ENCODE data around the gene EZR. TPM values are rescaled to one million over a fixed set of nuclear protein-coding genes. Genes with fewer than 3 reads are reported as not detected.

EZR gene
- total and polyA plus RNA-seq, 2 of the 13 experiments (the other 11 are each of a cell fraction or from before 2014, with no cell fraction given) = 34.7 to 60.3 TPM

GRCh38 chr6:158718461-158719046 lies 100.6 kb downstream of the EZR start (continued):
- TF ChIP-seq ZHX1 (CRISPR knock-in tag; IDR thresholded peaks at IDR 0.05; ENCODE audit: low read depth) (0 out of 2 replicates have a peak, but pooled peaks have one; percentile 26), HINFP (CRISPR knock-in tag; IDR thresholded peaks at IDR 0.05; ENCODE audit: low read depth) (0 out of 2 replicates have a peak, but pooled peaks have one; percentile 19), PHF5A (CRISPR knock-in tag; IDR thresholded peaks at IDR 0.05; ENCODE audit: low read depth, unreplicated experiment) (no peak), NR2F2 (IDR thresholded peaks at IDR 0.05; ENCODE audit: borderline replicate concordance, low read depth) (no peak), CC2D1A (CRISPR knock-in tag; IDR thresholded peaks at IDR 0.05) (no peak), TRIM22 (IDR thresholded peaks at IDR 0.05) (no peak), TOE1 (CRISPR knock-in tag; IDR thresholded peaks at IDR 0.05) (no peak), MATR3 (CRISPR knock-in tag; IDR thresholded peaks at IDR 0.05) (no peak), RAD21 (CRISPR knock-in tag; IDR thresholded peaks at IDR 0.05) (peak; percentile 66; the same call in 1 of the 2 replicates), ARNT (IDR thresholded peaks at IDR 0.05) (no peak), TEF (CRISPR knock-in tag; IDR thresholded peaks at IDR 0.05) (no peak), CTCF (CRISPR knock-in tag; IDR thresholded peaks at IDR 0.05) (peak; percentile 82), EEA1 (CRISPR knock-in tag; IDR thresholded peaks at IDR 0.05; ENCODE audit: borderline replicate concordance) (no peak), ARHGAP35 (CRISPR knock-in tag; IDR thresholded peaks at IDR 0.05; ENCODE audit: borderline replicate concordance) (no peak), SRSF1 (optimal IDR thresholded peaks at IDR 0.05; ENCODE audit: low read depth, low read length) (no peak), SSRP1 (CRISPR knock-in tag; IDR thresholded peaks at IDR 0.05) (no peak)
